Epithelial cell of proximal tubule (primary cell): ENCODE data around the gene NRDC. TPM values are rescaled to one million over a fixed set of nuclear protein-coding genes. Genes with fewer than 3 reads are reported as not detected.
A peak's percentile ranks its signal among the peaks of the same experiment; 100 is the strongest.

Experiments used
- DNase-seq: peaks from one replicate; pipeline ENCODE4 v3.0.0-alpha.2; 2011; ENCODE audit warnings: low read depth
- H3K4me3 ChIP-seq: 2 replicates; pipeline ENCODE4 v1.5.1; 2011; ENCODE audit warnings: low read depth, mild to moderate bottlenecking, low read length
- CTCF ChIP-seq: conservative IDR thresholded peaks from 2 replicates; pipeline ENCODE4 v1.5.1; 2012; ENCODE audit warnings: low read depth, mild to moderate bottlenecking, low read length
- total RNA-seq: library from RNA; depleted of rRNA; stranded (reverse); fragments of >200 nt; gene quantifications from 2 replicates; pipeline ENCODE4 v1.2.3, GENCODE V29; 2015

Gene NRDC
- total RNA-seq = 46.0 and 52.4 TPM in 2 replicates

GRCh38 chr1:51878616-51879336 is at the start of gene NRDC:
Gene NRDC (minus strand): TSS chr1:51878727. CDS start chr1:51878615, 112 bp downstream.
- DNase-seq = peak; percentile 97
- no peak for TF ChIP-seq CTCF
- peak within 1 kb of the TSS; percentile 84 for H3K4me3 ChIP-seq

- TF ChIP-seq CTCF = no peak
- H3K4me3 ChIP-seq = no peak overlapping the region
- no peak for DNase-seq
Measured at GRCh38 chr1:51927029-51927428, 48.5 kb upstream of the NRDC start.

- H3K4me3 ChIP-seq = no peak overlapping the region
- peak; percentile 76 for TF ChIP-seq CTCF
- no peak for DNase-seq
Measured at GRCh38 chr1:51926171-51926812, 47.8 kb upstream of the NRDC start.

GRCh38 chr1:51924455-51924854 is 45.9 kb upstream of the NRDC start:
- DNase-seq = no peak
- H3K4me3 ChIP-seq = no peak overlapping the region
- no peak for TF ChIP-seq CTCF

GRCh38 chr1:51922040-51922439 is 43.5 kb upstream of the NRDC start:
- no peak for TF ChIP-seq CTCF
- no peak overlapping the region for H3K4me3 ChIP-seq
- DNase-seq = no peak

- TF ChIP-seq CTCF = no peak
- DNase-seq = no peak
- H3K4me3 ChIP-seq = no peak overlapping the region
Measured at GRCh38 chr1:51920130-51920529, 41.6 kb upstream of the NRDC start.
